Measurements from ENCODE around the gene IWS1.
A peak's percentile ranks its signal among the peaks of the same experiment; 100 is the strongest.
"Not testable (repeated sequence)": the region's sequence is repeated elsewhere in the genome, so short reads cannot be mapped to it uniquely, and the experiment has no call there.

IWS1 gene

DNA sequence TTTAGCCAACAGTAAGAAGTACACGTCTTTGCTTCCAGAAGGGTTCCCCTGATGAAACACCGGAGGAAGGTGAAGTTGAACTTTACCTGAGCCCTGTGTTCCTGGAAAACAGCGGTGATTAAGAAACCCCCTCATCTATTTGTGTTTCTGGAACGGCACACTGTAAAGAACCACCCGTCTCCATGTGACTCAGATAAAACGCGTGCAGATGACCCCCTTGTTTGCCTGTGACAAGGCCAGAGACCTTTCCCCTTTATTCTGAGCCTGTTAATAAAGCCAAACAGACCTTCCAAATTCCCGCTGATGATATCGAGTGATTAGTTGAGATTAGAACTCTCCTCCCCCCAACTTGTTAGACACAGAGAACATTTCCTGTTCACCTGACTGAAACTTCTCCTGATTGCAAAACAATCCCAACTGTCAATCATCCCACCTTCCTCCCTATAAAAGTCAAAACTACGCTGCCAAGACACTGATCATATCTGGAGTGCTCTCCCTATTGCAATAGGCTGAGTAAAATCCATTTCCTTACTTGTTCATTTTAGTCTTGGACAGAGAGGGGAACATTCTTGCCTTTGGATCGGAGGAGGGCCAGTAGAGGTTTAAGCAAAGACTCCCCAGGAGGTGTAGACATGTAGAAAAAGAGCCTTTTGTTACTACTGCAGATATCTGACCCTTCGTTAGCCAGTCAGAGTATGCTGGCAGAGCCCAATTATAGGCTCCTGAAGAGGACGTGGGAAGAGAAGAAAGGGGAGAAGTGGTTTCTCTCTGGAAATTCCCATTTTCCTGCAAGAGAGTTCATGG lies 914 bp upstream of the IWS1 start:
- DNase-seq = no peak

DNA sequence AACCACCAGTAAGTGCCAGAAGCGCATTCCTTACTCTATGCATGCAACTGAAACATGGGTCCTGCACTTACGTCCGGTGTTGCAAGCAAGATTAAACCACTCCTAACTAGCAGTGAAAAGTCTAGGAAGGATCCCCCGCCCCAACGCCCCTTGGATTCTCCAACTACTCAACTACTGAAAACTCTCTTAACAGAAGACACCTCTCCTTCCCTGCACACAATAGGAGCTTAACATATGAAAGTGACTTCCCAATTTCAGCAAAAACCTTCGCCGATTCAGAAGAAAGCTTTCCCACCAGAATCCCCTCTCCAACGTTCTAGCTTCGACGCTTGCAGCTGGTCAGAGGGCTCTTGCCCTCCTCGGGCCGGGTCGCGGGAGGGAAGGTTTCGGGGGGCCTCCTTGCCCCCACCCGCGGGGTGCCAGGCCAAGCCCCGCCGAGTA lies 578 bp downstream of the IWS1 start:
- DNase-seq = peak in 1 of 2 experiments; percentile 7

DNA sequence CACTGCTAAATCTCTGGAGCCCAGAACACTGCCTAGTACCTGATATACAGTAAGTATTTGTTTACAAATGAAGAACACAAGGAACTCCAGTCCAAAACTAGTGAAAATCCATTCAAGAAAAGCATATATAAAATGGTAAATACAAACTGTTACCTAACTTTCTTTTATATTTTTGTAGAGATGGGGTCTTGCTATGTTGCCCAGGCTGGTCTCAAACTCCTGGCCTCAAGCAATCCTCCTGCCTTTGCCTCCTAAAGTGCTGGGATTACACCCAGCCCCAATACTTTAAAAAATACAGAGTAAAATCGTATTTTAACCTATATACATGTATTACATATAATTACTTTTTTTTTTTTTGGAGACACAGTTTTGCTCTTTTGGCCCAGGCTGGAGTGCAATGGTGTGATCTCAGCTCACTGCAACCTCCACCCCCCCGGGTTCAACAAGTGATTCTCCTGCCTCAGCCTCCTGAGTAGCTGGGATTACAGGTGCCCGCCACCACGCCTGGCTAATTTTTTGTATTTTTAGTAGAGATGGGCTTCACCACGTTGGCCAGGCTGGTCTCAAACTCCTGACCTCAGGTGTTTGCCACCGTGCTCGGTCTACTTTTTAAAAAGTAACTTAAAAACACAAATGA lies 2.0 kb downstream of the IWS1 start:
- DNase-seq = not testable (repeated sequence)

DNA sequence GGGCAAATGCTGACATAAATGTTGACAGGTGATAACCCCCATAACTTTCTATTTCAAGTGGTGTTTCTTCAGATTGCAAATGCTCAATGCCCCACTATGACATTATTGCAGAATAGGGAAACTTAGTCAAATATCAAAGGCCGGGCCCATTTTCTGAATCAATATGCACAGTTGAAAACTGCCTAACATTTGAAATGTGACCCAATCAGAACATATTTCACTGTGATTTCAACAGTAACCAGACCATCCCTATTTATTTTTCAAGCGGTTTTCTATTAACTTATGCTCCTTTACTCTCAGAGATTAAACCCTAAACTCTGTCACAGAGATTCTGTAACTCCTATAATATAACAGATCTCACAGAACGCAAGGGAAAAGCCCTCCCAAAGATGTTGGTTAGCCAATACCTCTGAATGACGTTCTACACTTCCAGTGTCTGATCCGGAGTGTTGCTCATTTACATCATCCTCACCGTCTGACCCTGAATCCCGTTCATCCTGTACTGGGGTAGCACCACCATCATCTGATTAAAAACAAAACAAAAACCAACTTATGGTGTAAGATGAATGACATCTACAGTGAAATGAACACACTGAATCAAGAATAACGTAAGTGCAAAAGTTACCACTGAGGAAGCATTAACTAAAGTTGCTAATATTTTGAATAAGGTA lies 2.9 kb downstream of the IWS1 start:
- no peak for DNase-seq

DNA sequence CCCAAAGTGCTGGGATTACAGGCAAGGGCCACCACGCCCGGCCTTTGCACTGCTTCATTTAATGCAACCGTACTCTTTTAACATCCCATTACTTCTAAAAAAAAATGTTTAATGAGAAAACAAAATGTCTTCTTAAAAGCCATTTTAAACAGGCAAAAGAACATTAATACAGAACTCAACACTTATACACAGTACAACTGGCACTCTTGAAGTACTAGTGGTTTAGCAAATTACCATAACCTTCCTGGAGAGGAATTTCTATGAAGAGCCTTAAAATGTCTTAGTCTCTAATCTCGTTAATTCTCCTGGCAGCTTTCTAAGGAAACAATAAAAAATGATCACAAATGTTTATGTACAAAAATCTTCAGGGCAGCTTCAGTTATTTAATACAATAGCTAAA lies 5.9 kb downstream of the IWS1 start:
- DNase-seq = no peak

DNA sequence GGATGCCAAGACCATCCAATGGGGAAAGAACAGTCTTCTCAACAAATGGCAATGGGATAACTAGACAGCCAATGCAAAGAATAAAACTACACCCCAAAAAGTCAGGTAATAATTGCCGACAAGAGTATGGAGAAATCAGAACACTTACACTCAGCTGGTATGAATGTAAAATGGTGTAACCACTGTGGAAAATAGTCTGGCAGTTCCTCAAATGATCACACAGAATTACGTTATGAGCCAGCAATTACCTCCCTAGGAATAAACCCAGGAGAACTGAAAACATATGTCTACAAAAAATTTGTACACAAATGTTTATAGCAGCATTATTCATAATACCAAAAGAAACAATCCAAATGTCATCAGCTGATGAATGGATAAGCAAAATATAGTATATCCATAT lies 8.8 kb downstream of the IWS1 start:
- DNase-seq = no peak

DNA sequence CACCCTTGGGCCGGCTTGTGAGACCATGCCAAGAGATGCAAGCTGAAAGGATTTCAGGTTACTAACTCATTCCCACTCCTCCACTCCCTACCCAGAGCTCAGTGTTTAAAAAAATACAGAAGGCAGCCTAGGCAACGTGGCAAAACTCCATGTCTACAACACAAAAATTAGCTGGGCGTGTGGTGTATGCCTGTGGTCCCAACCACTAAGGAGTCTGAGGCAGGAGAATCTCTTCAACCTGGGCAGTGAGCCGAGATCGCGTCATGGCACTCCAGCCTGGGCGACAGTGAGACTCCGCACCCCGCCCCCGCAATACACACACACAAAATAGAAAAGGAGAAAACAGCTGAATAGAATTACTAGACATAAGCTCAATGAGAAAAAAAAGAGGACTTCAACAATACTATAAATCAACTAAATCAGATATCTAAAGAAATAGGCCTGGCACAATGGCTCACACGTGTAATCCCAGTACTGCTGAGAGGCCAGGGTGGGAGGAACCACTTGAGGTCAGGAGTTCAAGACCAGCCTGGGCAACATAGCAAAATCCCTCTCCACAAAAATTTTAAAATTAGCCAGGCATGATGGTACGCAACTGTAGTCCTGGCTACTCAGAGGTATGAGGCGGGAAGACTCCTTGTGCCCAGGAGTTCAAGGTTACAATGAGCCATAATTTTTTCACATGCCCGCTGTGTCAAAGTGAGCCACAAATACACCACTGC lies 10.1 kb downstream of the IWS1 start:
- no peak for DNase-seq

DNA sequence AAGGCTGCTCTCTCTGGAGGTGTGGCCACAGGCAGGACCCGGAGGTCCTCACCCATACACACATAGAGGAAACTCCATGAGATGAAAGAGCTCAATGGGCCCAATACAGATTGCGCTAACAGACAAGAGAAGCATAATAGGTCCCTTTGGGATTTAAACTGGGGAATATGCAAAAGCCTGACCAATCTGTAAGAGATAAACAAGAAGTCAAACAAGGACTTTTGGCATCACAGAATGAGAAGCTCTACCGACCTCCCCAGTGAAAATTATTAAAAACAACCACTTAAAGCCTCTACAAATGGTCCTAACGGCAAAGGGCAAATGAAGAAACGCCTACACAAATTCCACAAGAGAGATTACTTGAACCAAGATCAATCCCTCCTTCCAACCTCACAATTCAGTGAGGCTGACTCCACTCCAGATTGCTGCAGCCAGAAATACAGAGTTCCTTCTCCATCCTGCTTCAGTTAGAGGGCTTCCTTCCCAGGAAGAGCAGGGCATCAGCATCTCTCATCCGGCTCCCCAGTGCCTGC lies 10.8 kb downstream of the IWS1 start:
- no peak for DNase-seq

DNA sequence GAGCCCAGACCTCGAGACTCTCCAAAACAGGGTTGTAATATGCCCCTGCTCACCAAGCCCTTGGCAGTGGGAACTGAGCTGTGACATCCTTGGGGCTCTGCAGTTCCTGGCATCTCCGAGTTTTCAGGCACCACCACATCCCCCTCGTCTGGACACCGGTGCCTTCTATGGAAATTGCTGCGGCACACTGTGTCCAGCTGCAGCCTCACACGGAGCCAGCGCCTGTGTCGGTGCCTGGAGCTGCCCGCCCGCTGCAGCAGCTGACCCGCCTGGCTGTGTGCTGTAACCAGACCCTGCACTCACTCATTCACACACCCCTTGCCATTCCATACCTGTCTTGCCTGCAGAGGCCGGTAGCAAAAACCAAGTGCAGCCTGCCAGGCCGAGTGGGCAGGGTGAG lies 11.8 kb downstream of the IWS1 start:
- DNase-seq = no peak

DNA sequence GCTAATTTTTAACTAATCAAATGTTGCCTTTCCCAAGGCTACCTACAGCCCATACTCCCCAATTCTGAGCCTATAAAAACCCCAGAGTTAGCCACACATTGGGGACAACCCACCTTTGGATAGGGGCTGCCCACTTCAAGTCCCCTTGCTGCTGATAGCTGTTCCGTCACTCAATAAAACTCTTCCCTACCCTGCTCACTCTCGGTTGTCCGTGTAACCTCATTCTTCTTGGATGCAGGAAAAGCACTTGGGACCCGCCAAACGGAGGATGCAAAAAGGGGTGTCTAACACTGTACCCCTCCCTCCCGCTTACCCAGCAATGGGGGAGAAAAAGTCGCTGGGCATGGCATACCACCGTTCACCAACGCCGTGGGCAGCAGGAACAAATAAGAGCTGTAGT lies 12.2 kb downstream of the IWS1 start:
- DNase-seq = no peak

DNA sequence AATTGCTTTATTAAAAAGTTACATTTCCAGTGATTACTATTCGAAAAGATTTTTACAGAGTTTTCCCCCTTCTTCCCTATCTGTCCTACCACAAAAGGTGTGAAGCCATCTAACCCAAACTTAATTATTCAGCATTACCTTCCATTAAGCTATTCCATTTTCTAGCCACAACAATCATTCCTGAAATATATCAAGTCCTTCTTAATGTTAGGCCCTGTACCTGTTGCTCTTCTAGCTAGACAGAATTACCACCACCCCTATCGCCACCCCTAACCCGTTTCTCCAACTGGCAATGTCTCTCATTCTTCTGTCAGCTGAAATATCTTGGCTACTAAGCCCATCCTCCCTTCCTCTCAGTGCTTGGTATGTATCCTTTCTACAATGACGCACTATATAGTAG lies 13.9 kb downstream of the IWS1 start:
- no peak for DNase-seq

DNA sequence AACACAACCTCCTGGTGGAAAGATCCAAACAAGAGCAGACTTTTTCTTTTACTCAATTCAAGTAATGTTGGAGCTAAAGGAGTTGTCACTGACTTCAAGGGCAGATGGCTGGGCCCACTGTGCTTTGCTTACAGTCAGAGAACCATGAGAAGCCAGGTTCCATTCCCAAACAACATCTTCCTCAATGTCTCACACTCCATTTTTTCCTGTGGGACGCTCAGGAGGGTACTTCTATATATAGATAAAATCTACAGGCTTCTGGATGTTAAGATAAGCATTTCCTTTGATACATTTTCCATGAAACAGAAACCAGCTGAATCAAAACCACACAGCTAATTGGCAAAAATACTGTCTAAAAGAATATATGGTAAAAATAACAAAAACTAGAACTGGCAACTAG lies 14.4 kb downstream of the IWS1 start:
- no peak for DNase-seq

DNA sequence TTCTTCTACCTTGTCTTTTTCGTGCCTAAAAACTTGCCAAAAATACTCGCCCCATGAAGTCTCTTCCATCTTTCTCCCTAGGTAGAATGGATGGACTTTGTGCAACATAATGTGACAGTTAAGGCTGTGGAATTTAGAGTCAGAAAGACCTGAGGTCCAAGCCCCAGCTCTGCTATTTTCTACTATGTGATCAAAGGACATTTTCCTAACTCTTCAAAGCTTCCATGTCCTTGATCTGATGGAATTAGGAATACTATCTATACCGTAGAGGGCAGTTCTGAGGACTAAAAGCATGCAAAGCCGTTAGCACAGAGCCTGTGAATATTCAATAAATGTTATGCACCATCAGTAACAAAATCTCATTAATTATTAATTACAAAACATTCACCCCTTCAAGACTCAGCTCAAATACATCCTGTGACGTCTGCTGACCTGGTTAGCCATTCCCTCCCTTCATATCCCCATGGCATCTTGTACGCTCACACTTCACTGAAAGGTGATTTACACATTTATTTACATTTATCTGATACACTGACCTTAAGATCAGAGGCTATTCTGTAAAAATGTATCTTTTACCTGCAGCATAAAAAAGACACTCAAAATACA lies 15.1 kb downstream of the IWS1 start:
- DNase-seq = no peak

DNA sequence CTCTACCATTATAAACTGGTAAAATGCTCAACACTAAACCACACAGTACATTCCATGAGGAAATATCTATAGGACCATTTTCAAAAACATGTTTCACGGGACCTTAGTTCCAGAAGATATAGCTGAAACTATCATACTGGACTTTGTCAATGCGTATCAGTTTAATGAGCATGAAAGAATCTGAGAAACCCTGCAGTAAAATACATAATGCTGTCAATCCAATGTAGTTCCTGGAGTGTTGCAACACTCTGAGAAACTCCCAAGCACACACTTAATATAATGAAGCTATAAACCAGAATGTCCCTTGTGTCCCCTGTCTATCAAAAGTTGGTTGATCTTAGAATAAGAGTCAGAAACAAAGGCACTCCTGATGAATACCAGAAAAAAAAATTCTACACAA lies 16.2 kb downstream of the IWS1 start:
- DNase-seq = no peak

DNA sequence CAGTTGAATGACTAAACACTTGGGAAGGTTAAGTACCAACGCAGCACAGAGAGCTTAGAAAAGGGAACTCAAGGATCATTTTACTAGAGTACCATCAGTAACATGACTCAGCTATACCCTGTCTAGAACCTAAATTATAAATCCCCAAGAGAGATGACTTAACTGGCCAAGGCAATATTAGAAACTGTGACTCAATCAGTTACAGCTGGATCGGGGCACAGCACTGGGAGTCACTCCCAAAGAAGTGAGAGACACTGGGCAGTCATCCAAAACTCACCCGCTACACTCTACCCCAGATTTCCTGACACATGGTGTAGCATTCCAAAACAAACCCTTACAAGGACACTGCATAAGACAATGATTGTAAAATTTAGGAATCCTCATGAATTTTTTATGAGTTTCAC lies 17.7 kb downstream of the IWS1 start:
- no peak for DNase-seq

DNA sequence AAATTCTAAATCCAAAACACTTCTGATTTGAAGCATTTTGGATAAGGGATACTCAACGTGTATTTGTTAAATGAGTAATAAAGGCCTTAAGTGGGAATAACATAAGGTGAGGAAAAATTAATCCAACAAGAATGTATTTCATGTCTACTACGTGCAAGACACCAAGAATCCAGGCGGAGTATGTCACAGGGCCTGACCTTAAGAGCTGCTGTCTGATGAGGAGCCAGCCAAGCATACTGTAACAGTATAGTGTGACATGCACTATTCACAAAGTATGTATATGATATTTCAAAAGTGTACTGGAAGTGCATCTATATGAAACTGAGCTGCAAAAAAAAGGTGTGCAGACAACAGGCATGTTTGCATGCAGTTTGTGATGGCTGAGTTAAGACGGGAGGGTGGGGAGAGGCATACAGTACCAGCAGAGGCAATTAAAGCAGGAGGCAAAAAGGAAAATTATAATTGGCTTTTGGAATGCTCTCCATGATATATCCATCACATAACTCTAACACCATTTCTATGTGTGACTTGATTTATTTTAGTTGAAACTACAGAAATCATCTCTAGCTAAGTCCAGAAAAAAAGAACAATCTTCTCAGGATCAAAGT lies 18.2 kb downstream of the IWS1 start:
- DNase-seq = no peak

DNA sequence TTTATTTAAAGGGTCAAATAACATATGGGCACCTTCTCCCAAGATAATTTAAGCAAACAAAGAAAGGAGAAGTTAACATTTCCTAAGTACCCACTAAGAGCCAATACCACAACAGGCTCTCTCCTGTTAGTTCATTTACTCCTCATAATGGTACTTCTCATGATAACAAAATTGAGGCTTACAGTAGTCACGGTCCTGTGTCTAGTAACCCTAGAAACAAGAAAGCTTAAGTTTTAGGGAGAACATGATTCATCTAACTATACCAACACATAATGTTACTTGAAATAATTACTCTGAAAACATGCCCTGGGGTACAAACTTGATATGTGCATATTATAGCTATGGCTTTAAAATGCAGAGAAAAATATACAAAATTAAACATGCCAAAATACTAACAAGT lies 19.8 kb downstream of the IWS1 start:
- DNase-seq = no peak

DNA sequence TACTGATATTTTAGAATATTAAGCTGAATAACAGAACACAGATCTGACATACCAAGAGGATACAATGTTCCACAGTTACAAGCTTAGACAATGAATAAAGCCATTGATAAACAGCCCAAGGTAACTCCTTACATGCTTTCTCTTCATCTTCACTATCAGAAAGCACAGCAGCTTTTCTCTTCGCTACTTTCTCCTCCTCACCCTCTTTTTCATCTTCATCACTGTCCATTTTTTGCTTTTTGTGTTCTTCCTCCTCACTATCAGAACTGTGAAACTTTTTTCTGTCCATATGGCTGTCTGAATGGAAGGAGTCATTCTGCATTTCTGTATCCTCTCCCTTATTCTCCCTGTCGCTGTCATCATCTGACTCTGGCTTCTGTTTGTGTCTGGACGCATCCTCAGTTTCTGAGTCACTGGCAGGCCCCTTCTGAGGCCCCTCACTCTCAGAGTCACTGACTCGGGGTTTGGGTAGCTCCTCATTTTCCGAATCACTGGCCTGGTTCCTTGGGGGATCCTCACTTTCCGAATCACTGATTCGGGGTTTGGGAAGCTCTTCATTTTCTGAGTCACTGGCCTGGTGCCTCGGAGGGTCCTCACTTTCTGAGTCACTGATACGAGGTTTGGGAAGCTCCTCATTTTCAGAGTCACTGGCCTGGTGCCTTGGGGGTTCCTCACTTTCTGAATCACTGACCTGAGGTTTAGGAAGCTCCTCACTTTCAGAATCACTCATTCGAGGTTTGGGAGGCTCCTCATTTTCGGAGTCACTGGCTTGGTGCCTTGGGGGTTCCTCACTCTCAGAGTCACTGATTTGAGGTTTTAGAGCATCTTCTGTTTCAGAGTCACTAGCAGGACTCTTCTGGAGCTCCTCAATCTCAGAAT lies 21.5 kb downstream of the IWS1 start:
- no peak for DNase-seq

DNA sequence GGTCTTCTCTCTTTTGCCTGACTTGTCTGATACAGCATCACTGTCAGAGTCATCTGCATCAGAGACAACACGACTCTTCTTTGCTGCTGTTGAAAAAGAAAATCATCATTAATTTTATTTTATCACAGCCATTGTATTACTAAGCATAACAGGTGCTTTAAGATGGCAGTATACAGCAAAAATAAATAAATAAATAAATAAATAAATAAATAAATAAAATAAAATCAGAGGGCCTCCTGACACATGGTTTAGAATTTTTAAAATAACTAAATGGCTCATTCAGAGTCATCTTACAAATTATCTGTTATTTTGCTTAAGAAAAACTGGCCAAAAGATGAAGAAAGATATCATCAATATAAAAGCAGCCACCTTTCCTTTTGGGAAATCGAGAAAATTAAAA lies 22.8 kb downstream of the IWS1 start:
- DNase-seq = no peak

DNA sequence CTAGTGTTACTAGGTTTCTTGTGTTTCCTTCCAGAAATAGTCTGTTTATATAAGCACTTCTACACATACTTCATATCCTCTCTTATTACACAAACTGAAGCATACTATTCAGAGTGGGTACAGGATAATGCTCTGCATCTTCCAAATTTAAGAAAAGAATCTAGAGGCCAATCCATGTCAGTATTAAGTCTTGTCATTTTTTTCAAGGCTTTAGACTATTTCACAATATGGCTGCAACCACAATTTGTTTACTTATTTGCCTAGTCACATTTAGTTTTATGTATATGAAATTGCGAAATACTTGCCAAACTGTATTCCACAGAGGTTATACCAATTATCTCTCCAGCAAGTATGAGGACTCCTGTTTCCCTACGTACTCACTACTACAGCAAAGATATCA lies 27.9 kb downstream of the IWS1 start:
- DNase-seq = no peak

DNA sequence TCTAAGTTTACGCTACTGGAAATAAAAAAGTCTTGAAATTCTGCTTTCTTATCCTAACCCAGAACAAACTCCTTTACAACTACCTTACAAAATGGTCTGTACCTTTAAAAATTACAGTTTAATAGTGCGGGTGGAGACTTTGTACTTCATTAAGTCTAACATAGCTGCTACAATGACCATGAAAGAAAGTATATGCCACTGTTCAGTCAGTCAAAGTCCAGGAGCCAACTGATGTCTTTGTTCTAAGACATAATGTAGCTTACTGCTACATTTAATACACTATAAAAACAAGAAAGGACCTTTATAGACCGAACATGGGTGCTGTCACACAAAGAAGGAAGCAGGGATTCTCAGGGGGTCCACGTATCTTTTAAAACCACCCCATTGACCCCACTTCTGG lies 36.0 kb downstream of the IWS1 start:
- DNase-seq = no peak

All from stimulated activated CD4-positive, alpha-beta T cell treated with anti-CD3 and anti-CD28 coated beads, Interleukin-4, amount 100 ng/mL, for 4 hours (primary cell).